Measurements from ENCODE around the gene FLYWCH2. TPM values are rescaled to one million over a fixed set of nuclear protein-coding genes. Genes with fewer than 3 reads are reported as not detected.

FLYWCH2 gene
- total and polyA plus RNA-seq, 2 of the 4 experiments (the other 2 are of a cell fraction) = 42.3 to 66.3 TPM

DNA sequence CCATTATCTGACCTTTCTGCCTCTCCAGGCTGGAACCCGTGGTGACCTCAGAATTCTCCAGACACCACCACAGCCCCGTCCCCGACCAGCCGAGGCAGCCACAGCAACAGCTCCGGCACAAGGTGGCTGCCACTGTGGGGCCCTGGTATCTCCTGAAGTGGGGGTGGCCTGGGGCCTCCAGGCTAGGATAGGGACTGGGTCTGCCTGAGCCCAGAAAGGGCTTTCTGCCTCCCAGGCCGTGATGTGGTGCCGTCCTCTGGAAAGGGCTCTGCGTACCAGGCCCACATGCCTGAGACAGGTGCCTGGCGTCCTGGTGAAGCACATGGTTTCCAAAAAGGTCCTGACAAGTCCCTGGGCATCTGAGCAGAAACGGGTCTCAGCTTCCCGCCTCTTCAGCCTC lies 45.8 kb downstream of the FLYWCH2 start:
- H3K56ac ChIP-seq (ENCODE audit: extremely low read depth, insufficient read depth, low read length) = no peak overlapping the region
- DNase-seq (no peak), ATAC-seq (ENCODE audit: low read depth) (no peak)
- no peaks in the 10 kb centered on the region for H3K9me3 ChIP-seq (ENCODE audit: control insufficient read depth, insufficient read depth, low read length)
- no peaks in the 10 kb centered on the region for H3K9me1 ChIP-seq (ENCODE audit: insufficient read depth, low read length)
- H3K79me1 ChIP-seq (ENCODE audit: low read depth in 1 of 2, low read length in 2 of 2) = peaks cover 6 to 32% of the 10 kb centered on the region in 2 experiments
- H4K91ac ChIP-seq (ENCODE audit: insufficient read depth, low read depth, low read length) = no peak overlapping the region
- WGBS, 2 experiments (ENCODE audit: extremely low coverage in 2 of 2, insufficient read length in 1 of 2) = 100% methylated on average over 3 of the region's 11 CpGs; no CpG with 5 or more reads in 1 of the 2 experiments
- H4K20me1 ChIP-seq (ENCODE audit: insufficient read depth, low read length) = peaks cover 6% of the 10 kb centered on the region; the same call in 1 of the 2 replicates
- no peak overlapping the region for H2BK120ac ChIP-seq (ENCODE audit: low read depth, low read length)
- in situ Hi-C loops (cut with MboI; ENCODE audit: low sequenced_read_pairs) = no loop called here
- no peak overlapping the region for H3K4me3 ChIP-seq (ENCODE audit: insufficient read depth, low read depth, low read length)
- H3K14ac ChIP-seq (replicated peaks; ENCODE audit: low read depth, low read length) = no peak overlapping the region
- no peak for TF ChIP-seq POLR2A (IDR thresholded peaks at IDR 0.05; ENCODE audit: low read depth, low read length)
- H2AFZ ChIP-seq (replicated peaks; ENCODE audit: low read length, poor library complexity) = no peak overlapping the region
- POLR2A ChIA-PET (ENCODE audit: unreplicated experiment) = no interaction called here
- no peaks in the 10 kb centered on the region for H3K4me1 ChIP-seq (ENCODE audit: control insufficient read depth, insufficient read depth, low read length)
- no peak overlapping the region for H2BK5ac ChIP-seq (ENCODE audit: low read depth, low read length, poor library complexity, severe bottlenecking)
- H3K4me2 ChIP-seq (ENCODE audit: low read depth, low read length) = no peak overlapping the region
- dilution Hi-C loops (cut with HindIII; ENCODE audit: low sequenced_read_pairs, unreplicated experiment) = no loop called here
- H3K27me3 ChIP-seq (ENCODE audit: control insufficient read depth, insufficient read depth, low read length) = no peaks in the 10 kb centered on the region
- H3K23ac ChIP-seq (ENCODE audit: low read depth, low read length) = no peak overlapping the region
- no peak overlapping the region for H2BK15ac ChIP-seq (ENCODE audit: low read depth, low read length)
- intact Hi-C loops (cut with micrococcal nuclease) = no loop called here
- no peak overlapping the region for H2AK5ac ChIP-seq (ENCODE audit: low read depth, low read length)
- H3K18ac ChIP-seq (ENCODE audit: low read depth, low read length) = no peak overlapping the region
- H4K5ac ChIP-seq (ENCODE audit: low read depth, low read length) = no peak overlapping the region
- no peak overlapping the region for H2AK9ac ChIP-seq (replicated peaks; ENCODE audit: low read depth, low read length, poor library complexity)
- H2BK20ac ChIP-seq (ENCODE audit: low read depth, low read length) = no peak overlapping the region
- H3K27ac ChIP-seq (ENCODE audit: insufficient read depth, low read length) = no peak overlapping the region
- no peak overlapping the region for H3K9ac ChIP-seq (ENCODE audit: low read depth, low read length)
- BruUV-seq (replicated peaks) = no TSS peak
- H3K36me3 ChIP-seq (ENCODE audit: control insufficient read depth, insufficient read depth, low read length) = peaks cover 25% of the 10 kb centered on the region
- H3K4ac ChIP-seq (ENCODE audit: low read depth, low read length) = no peak overlapping the region
- CTCF ChIA-PET = no interaction called here
- H4K8ac ChIP-seq (ENCODE audit: low read depth in 2 of 2, low read length in 2 of 2) = no peak overlapping the region
